ENCODE data around the gene SPOCD1.

DNA sequence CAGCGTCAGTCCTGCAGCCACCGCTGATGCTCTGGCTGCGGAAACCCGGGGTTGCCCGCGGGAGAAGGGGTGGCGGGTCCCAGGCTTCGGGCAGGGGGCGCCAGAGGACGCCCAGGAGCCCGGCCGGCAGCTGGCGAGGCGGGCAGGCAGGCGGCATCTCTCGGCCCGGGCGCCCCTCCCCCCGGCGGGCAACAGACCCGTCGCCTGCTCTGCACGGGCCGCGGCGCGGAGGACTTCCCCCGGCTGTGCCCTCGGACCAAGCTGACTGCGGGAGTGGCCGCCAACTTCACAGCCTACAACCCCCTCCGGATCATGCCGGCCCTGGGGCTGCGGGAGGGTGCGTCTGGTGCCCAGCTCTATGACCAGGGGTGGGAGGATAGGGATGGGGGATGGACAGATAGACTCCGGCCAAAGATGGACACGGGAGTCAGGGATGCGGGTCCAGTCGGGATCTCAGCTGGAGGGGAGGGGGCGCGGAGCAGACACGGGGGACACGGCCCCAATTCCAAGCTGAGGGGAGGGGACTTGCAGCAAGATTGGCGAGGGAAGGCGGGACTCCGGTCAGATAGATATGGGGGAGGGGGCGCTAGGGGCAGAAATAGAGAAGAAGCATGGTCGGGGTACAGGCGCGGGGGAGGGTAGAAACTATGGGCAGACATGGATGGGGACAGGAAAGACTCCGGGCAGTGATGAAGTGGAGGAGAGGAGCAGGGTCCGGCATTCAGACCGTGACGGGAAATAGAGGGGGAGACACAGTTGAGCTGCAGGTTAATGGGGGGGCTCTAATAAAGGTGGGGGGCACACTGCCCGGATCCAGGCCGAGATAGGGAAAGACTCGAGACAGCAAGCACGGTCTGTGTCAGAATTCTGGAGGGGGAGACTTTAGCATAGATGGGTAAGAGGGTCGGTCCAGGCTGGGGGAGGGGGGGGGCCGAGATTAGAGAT is 52.8 kb downstream of the SPOCD1 start:
- peak in 2 of 3 donors; percentile 43 to 58 for TF ChIP-seq CTCF (IDR thresholded peaks at IDR 0.05)
- TF ChIP-seq POLR2A (IDR thresholded peaks at IDR 0.05): no peak

Data from ovary (tissue), 3 donors.